ENCODE data around the gene BMP7. TPM values are rescaled to one million over a fixed set of nuclear protein-coding genes. Genes with fewer than 3 reads are reported as not detected.

Gene BMP7
- polyA plus RNA-seq, 4 donors, result 66.4 to 113 (median 91.3) TPM

- DNase-seq (ENCODE audit: low read depth in 4 of 4, low spot score in 2 of 4), result no peak
Measured at GRCh38 chr20:57178582-57179111, 87.8 kb downstream of the BMP7 start.

GRCh38 chr20:57177636-57178280, 88.7 kb downstream of the BMP7 start:
- no peak for DNase-seq (ENCODE audit: low read depth in 4 of 4, low spot score in 2 of 4)

GRCh38 chr20:57176842-57177241, 89.6 kb downstream of the BMP7 start:
- no peak for DNase-seq (ENCODE audit: low read depth in 4 of 4, low spot score in 2 of 4)

- no peak for DNase-seq (ENCODE audit: low read depth in 4 of 4, low spot score in 2 of 4)
Measured at GRCh38 chr20:57175397-57176010, 90.9 kb downstream of the BMP7 start.

- no peak for DNase-seq (ENCODE audit: low read depth in 4 of 4, low spot score in 2 of 4)
Measured at GRCh38 chr20:57174737-57175136, 91.7 kb downstream of the BMP7 start.

GRCh38 chr20:57173986-57174385, 92.5 kb downstream of the BMP7 start:
- DNase-seq (ENCODE audit: low read depth in 4 of 4, low spot score in 2 of 4), result no peak

- no peak for DNase-seq (ENCODE audit: low read depth in 4 of 4, low spot score in 2 of 4)
Measured at GRCh38 chr20:57173041-57173440, 93.4 kb downstream of the BMP7 start.

GRCh38 chr20:57170343-57170742, 96.1 kb downstream of the BMP7 start:
- no peak for DNase-seq (ENCODE audit: low read depth in 4 of 4, low spot score in 2 of 4)

- DNase-seq (ENCODE audit: low read depth in 4 of 4, low spot score in 2 of 4), result no peak
Measured at GRCh38 chr20:57169162-57169561, 97.3 kb downstream of the BMP7 start.

- peak; percentile 39 to 71 (median 54) for DNase-seq (ENCODE audit: low read depth in 4 of 4, low spot score in 2 of 4)
Measured at GRCh38 chr20:57167971-57168701, 98.3 kb downstream of the BMP7 start.

- no peak for DNase-seq (ENCODE audit: low read depth in 4 of 4, low spot score in 2 of 4)
Measured at GRCh38 chr20:57167292-57167655, 99.2 kb downstream of the BMP7 start.

GRCh38 chr20:57166568-57167291, 99.7 kb downstream of the BMP7 start:
- DNase-seq (ENCODE audit: low read depth in 4 of 4, low spot score in 2 of 4), result no peak

GRCh38 chr20:57165427-57166004, 100.9 kb downstream of the BMP7 start:
- no peak for DNase-seq (ENCODE audit: low read depth in 4 of 4, low spot score in 2 of 4)

GRCh38 chr20:57164872-57165271, 101.6 kb downstream of the BMP7 start:
- DNase-seq (ENCODE audit: low read depth in 4 of 4, low spot score in 2 of 4), result no peak

GRCh38 chr20:57163041-57163440, 103.4 kb downstream of the BMP7 start:
- DNase-seq (ENCODE audit: low read depth in 4 of 4, low spot score in 2 of 4), result no peak

- DNase-seq (ENCODE audit: low read depth in 4 of 4, low spot score in 2 of 4), result no peak
Measured at GRCh38 chr20:57162362-57162652, 104.1 kb downstream of the BMP7 start.

- no peak for DNase-seq (ENCODE audit: low read depth in 4 of 4, low spot score in 2 of 4)
Measured at GRCh38 chr20:57161478-57162361, 104.7 kb downstream of the BMP7 start.

GRCh38 chr20:57160985-57161384, 105.5 kb downstream of the BMP7 start:
- no peak for DNase-seq (ENCODE audit: low read depth in 4 of 4, low spot score in 2 of 4)

GRCh38 chr20:57159945-57160610, 106.4 kb downstream of the BMP7 start:
- no peak for DNase-seq (ENCODE audit: low read depth in 4 of 4, low spot score in 2 of 4)

Measured in left renal cortex interstitium (tissue), 4 donors.